Heart left ventricle (tissue), 13 donors: ENCODE data around the gene PDXK.

Experiments
- POLR2A ChIP-seq, 2 donors: fragments of 450-650 bp; IDR thresholded peaks; one replicate each; pipeline ENCODE4 v1.6.1; 2017; ENCODE audit warnings: antibody characterized with exemption in 2 of 2, mild to moderate bottlenecking in 2 of 2, moderate library complexity in 2 of 2
- TF ChIP-seq, protein P1 (sequence below), 12 donors: fragments of 200-600 bp; sonication (generic) in 4 of 12; IDR thresholded peaks; one replicate each; pipeline versions ENCODE4 v1.5.0 to v1.8.0; 2018 to 2022; ENCODE audit warnings: antibody characterized with exemption in 12 of 12, mild to moderate bottlenecking in 5 of 12
- donor health status: ischemic (EF 13 %, LVEDD 7.1; RV severe dilation, severe dysfunction).
- donor health status: DM: no; HTN: yes; CAD: no.
- donor health status: DM: no; HTN: no; CAD: no.
- donor health status: ischemic (EF 25% LVEDD 6.9; RV normal size, moderate dysfunction).
- donor health status: ischemic (EF 25% LVEDD 5.7; RV mildly dilated, moderate dysfunction).
- donor health status: ischemic (EF 35%, LVEDD 5.7; RV mildly dilated, moderate dysfunction).
- donor health status: nonischemic (EF 11% LVEDD 7.7; RV severe dilation, severe dysfunction).
- donor health status: DM: yes; HTN: yes; CAD: no.
- donor health status: PGD.
- donor health status: ischemic (EF 29% LVEDD 5.4; RV normal size, mild dysfunction).
- donor health status: nonischemic (EF 23%, LVEDD 6.1; RV moderate dilation, normal function).

DNA sequence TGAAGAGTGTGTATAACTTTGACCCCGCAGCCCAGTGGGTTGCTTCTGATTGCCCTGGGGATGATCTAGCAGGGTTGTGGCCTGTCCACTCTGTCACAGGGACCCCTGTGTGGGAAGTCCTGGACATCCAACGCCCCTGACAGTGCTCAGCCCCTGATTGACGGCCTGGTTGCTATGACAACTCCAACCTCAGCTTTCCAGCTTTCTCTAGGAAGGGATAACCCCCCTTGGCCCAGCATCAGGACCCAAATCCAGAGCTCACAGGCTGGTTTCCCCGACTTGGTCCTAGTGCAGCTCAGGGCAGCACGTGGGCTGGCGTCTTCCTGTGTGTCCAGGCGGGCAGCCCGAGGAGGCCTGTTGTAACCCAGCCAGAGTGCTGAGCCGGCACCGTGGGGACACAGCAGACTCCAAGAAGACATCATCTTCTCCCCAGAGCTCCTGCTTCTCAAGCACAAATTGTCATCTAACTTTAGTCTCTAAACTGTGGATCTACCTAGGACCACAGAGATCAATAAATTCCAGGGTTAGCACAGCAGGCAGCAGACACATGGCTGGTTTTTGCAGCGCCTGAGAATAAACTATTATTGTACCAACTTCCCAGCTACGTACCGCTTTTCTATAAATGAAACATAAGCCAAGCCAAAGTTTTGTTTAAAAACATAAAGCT, 18.9 kb upstream of the PDXK start:
- no peak for TF ChIP-seq POLR2A (IDR thresholded peaks at IDR 0.05)
- TF ChIP-seq, protein P1, sequence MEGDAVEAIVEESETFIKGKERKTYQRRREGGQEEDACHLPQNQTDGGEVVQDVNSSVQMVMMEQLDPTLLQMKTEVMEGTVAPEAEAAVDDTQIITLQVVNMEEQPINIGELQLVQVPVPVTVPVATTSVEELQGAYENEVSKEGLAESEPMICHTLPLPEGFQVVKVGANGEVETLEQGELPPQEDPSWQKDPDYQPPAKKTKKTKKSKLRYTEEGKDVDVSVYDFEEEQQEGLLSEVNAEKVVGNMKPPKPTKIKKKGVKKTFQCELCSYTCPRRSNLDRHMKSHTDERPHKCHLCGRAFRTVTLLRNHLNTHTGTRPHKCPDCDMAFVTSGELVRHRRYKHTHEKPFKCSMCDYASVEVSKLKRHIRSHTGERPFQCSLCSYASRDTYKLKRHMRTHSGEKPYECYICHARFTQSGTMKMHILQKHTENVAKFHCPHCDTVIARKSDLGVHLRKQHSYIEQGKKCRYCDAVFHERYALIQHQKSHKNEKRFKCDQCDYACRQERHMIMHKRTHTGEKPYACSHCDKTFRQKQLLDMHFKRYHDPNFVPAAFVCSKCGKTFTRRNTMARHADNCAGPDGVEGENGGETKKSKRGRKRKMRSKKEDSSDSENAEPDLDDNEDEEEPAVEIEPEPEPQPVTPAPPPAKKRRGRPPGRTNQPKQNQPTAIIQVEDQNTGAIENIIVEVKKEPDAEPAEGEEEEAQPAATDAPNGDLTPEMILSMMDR (IDR thresholded peaks at IDR 0.05): no peak
